ENCODE measurements around the gene FBXW10B. TPM values are rescaled to one million over a fixed set of nuclear protein-coding genes. Genes with fewer than 3 reads are reported as not detected.
"Not testable (repeated sequence)": the region's sequence is repeated elsewhere in the genome, so short reads cannot be mapped to it uniquely, and the experiment has no call there.

The FBXW10B gene
- total RNA-seq, 2 donors from 2014 or later = 0.42 to 4.2 TPM

DNA sequence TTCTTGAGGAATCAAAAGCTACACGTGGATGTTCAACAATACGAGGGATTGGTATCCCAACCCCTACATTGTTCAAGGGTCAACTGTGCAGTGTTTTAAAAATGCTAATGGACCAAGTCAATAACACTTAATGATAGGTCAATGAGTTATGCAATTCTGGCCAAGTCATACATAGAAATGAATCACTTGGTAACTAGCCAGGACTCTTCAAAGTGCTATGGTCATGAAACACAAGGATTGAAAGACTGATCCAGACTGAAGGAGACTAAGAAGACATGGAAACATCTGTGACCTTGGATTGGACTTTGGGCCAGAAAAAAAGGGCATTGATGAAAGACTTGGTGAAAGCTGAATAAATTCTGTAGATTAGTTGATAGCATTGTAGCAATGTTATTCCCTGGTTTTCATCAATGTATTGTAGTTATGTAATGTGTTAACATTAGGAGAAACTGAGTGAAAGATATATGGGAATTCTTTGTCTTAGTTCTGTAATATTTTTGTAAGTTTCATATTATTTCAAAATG lies 11.5 kb upstream of the FBXW10B start:
- H3K4me3 ChIP-seq; H3K27ac ChIP-seq; H3K36me3 ChIP-seq; H3K27me3 ChIP-seq; DNase-seq; H3K9me3 ChIP-seq; intact Hi-C loops (cut with DNase I); H3K4me1 ChIP-seq; H3K9ac ChIP-seq (ENCODE audit: low read depth in 2 of 2, low read length in 2 of 2): not testable (repeated sequence)

- H3K9me3 ChIP-seq; H3K36me3 ChIP-seq; H3K4me3 ChIP-seq; intact Hi-C loops (cut with DNase I); H3K27me3 ChIP-seq; H3K4me1 ChIP-seq; DNase-seq; H3K9ac ChIP-seq (ENCODE audit: low read depth in 2 of 2, low read length in 2 of 2); H3K27ac ChIP-seq: not testable (repeated sequence)
Measured at GRCh38 chr17:15629991-15630390, 10.5 kb upstream of the FBXW10B start.

DNA sequence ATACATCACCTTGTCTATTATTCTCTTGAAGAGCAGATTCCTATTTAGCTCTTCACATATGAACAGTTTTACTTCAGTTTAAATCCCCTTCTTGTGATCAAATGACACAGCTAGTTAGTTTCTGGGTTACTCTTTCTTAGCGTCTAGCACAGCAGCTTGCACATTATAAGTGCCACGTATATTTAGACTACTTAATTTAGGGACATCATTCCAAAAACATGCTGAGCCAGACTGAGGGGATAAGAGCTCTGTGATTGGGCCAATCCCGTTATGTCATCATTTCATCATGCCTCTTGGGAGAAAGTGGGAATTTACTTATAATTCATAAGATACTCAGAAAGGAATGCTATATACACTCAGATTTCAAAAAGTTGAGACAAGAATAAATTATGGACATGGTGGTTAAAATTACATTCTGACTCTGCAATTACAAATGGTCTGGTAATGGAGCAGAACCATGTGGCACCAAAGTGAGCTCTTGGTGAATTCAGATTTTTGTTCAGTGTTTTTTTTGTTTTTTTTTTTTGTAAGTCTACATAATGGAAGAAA lies 4.2 kb upstream of the FBXW10B start:
- H3K27me3 ChIP-seq; H3K36me3 ChIP-seq; H3K9me3 ChIP-seq; intact Hi-C loops (cut with DNase I); H3K27ac ChIP-seq; DNase-seq; H3K4me1 ChIP-seq; H3K4me3 ChIP-seq; H3K9ac ChIP-seq (ENCODE audit: low read depth in 2 of 2, low read length in 2 of 2): not testable (repeated sequence)

DNA sequence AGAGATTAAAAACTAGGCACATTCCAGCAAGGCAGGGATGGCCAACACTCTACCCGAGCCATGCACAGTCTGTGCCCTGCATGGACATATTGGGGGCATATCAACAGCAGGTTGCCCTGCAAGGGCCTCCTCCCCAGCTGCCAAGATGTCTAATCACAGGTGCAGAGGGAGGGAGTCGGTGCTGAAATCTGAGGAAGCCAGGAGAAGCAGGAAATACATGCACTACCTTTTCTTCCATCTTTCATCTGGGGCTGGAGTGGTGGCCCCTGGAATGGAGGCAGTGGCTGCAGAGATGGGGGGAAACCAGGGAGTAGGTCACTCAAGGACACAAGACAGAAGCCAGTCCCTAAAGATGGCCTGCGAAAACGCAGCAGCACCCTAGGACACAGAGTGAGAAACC lies 3.8 kb upstream of the FBXW10B start:
- H3K27ac ChIP-seq; H3K9ac ChIP-seq (ENCODE audit: low read depth in 2 of 2, low read length in 2 of 2); DNase-seq; H3K4me1 ChIP-seq; H3K4me3 ChIP-seq; intact Hi-C loops (cut with DNase I); H3K36me3 ChIP-seq; H3K27me3 ChIP-seq; H3K9me3 ChIP-seq: not testable (repeated sequence)

DNA sequence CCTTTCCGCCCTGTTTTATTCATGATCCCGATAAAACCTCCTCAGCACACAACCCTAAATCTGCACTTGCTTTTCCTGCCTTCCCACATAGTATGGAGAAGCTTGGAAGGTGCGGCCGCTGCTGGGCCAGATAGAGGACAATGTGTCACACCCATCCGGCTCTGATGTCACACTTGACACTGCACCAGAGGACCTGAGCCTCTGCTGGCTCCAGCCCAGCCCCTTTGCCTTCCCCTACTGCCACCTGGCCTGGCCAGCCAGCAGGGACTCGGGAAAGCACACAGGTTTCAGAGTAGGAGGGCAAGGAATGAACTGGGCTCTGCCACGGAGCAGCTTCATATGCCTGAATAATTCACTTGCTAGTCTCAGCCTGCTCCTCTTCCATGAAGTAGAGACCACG lies 2.6 kb upstream of the FBXW10B start:
- H3K27me3 ChIP-seq; H3K27ac ChIP-seq; intact Hi-C loops (cut with DNase I); H3K4me3 ChIP-seq; H3K4me1 ChIP-seq; H3K9ac ChIP-seq (ENCODE audit: low read depth in 2 of 2, low read length in 2 of 2); H3K36me3 ChIP-seq; H3K9me3 ChIP-seq; DNase-seq: not testable (repeated sequence)

DNA sequence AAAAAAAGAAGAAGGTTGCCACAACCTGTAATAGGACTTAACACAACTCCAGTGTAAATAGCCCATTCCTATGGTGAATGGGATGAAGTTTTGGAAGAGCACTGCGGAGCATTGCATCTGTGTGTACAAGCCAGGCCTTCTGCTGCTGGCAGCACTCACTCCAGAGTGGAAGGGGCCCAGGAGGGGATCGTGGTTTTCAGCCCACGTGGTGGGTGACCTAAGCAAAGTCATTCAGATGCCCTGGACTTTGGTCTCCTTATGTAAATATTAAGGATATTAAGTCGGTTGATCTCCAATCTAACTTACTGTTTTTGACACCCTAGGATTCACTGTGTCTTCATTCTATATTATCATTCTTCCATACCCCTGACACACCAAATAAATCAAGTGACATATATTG lies 2.7 kb downstream of the FBXW10B start:
- H3K36me3 ChIP-seq; H3K4me1 ChIP-seq; intact Hi-C loops (cut with DNase I); H3K27me3 ChIP-seq; DNase-seq; H3K9ac ChIP-seq (ENCODE audit: low read depth in 2 of 2, low read length in 2 of 2); H3K4me3 ChIP-seq; H3K27ac ChIP-seq; H3K9me3 ChIP-seq: not testable (repeated sequence)

GRCh38 chr17:15615850-15616249 lies 3.7 kb downstream of the FBXW10B start:
- H3K27me3 ChIP-seq; H3K36me3 ChIP-seq; H3K9me3 ChIP-seq; H3K4me3 ChIP-seq; H3K9ac ChIP-seq (ENCODE audit: low read depth in 2 of 2, low read length in 2 of 2); DNase-seq; intact Hi-C loops (cut with DNase I); H3K27ac ChIP-seq; H3K4me1 ChIP-seq: not testable (repeated sequence)

- intact Hi-C loops (cut with DNase I); H3K27ac ChIP-seq; H3K36me3 ChIP-seq; DNase-seq; H3K9me3 ChIP-seq; H3K27me3 ChIP-seq; H3K9ac ChIP-seq (ENCODE audit: low read depth in 2 of 2, low read length in 2 of 2); H3K4me1 ChIP-seq; H3K4me3 ChIP-seq: not testable (repeated sequence)
Measured at GRCh38 chr17:15613111-15613510, 6.4 kb downstream of the FBXW10B start.

- H3K4me1 ChIP-seq = not testable (repeated sequence)
Measured at GRCh38 chr17:15592960-15593359, 26.5 kb downstream of the FBXW10B start.

DNA sequence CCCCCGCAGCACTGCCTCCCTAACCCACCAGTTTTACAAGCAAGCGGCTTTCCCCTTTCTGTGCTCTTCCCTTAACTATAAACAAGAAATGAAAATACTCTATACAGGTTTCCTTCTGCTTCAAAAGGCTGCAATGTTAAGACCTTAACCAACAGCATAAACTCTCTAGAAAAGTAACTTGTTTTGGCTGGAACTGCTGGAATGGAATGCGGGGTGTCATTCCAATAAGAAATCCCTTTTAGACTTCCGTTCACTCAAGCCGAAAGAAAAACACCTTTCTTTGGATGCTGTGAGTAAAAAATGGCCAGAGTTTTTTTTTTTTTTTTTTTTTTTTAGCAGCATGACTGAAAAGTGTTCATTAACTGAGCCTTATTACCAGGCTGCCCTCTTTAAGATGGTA lies 27.5 kb downstream of the FBXW10B start:
- DNase-seq; intact Hi-C loops (cut with DNase I): not testable (repeated sequence)

More at GRCh38 chr17:15592960-15593359, 26.5 kb downstream of the FBXW10B start:
- H3K9me3 ChIP-seq; DNase-seq; H3K4me3 ChIP-seq; H3K27ac ChIP-seq; intact Hi-C loops (cut with DNase I); H3K27me3 ChIP-seq; H3K9ac ChIP-seq (ENCODE audit: low read depth in 2 of 2, low read length in 2 of 2); H3K36me3 ChIP-seq: not testable (repeated sequence)

DNA sequence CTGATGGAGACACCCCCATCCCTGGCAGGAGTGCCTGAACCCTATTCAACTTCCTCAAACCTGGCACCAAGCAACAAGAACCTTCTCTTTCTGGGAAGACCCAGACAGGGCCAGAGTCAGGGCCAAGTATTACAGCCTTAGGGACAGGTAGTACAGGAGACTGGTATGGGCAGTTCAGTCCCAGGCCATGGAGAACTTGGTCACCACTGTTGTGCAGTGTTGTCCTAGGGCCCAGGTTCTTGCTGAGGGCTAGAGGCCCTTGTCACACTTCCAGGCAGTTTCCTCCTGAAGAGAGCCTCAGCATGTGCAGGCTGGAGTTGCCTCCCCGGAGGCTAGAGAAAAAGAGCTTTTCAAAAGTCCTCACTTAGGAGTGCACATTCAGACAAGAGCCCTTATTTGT lies 28.7 kb downstream of the FBXW10B start:
- H3K27me3 ChIP-seq; H3K36me3 ChIP-seq; H3K4me1 ChIP-seq; intact Hi-C loops (cut with DNase I); DNase-seq; H3K27ac ChIP-seq; H3K9ac ChIP-seq (ENCODE audit: low read depth in 2 of 2, low read length in 2 of 2); H3K9me3 ChIP-seq; H3K4me3 ChIP-seq: not testable (repeated sequence)

More for the DNA sequence above, 27.5 kb downstream of the FBXW10B start:
- H3K27me3 ChIP-seq; H3K36me3 ChIP-seq; H3K4me1 ChIP-seq; H3K9me3 ChIP-seq; H3K4me3 ChIP-seq; H3K27ac ChIP-seq; H3K9ac ChIP-seq (ENCODE audit: low read depth in 2 of 2, low read length in 2 of 2): not testable (repeated sequence)

DNA sequence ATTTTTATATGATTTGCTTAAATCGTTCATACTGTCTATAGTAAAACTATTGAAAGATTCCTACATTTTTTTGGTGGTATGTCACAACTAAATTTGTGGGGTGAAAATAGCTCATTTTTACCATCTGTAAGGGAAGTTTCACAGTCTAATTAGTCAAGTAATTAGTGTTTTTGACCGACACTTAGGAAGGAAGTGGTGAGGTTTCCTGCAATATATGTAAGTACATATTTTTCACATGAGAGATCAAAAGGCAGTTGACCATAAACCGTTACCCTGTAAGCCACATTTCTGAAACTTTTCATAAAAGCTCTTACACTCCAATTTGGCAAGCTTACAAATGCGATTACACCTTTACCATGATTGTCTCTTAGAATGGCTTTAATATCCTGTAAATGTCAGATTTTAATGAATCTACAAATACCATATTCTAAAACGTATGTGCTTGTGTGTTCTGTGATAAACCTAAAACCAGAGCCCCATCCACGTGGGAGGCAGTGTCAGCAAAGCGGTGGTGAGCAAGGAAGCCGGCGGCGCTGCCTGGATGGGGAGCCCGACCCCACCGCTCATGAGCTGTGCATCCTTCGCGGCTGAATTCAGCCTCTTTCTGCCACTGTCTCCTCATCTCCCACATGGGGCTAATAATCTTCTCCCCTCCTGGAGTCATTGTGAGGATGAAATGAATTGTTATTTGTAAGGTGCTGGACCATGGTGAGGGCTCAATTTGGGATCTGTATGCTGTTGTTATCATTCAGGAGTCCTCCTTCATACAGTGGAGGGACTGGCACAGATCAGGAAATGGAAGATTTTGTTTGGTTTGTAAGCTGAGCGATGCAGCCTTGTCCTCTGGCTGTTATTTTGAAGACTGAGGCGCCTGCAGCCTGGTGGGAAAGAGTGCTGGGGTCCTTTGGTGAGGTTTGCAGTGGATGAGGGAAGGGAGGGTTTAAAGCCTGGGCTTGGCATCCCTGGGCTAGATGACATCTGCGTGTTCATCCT lies 29.7 kb downstream of the FBXW10B start:
- H3K27me3 ChIP-seq; H3K36me3 ChIP-seq; H3K9ac ChIP-seq (ENCODE audit: low read depth in 2 of 2, low read length in 2 of 2); intact Hi-C loops (cut with DNase I); DNase-seq; H3K27ac ChIP-seq; H3K9me3 ChIP-seq; H3K4me1 ChIP-seq; H3K4me3 ChIP-seq: not testable (repeated sequence)

DNA sequence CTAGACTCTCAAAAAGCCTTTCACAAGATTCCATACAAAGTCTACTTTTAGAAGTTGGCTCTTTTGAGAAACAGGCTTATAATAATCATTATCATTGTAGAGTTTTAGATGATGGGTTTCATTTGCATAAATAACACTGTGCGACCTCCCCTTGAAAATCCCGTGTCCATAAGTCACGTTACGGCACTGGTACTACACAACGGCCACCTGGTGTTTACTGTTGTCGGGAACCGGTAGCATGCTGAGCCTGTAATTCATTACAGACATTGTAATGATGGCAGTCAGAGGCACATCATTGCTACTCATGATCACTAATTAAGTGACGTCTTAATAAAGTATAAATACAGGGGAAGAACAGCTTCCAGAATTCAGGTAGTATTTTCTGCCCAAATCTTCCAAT lies 31.5 kb downstream of the FBXW10B start:
- intact Hi-C loops (cut with DNase I); H3K9ac ChIP-seq (ENCODE audit: low read depth in 2 of 2, low read length in 2 of 2); H3K4me3 ChIP-seq; H3K36me3 ChIP-seq; H3K9me3 ChIP-seq; H3K4me1 ChIP-seq; DNase-seq; H3K27ac ChIP-seq; H3K27me3 ChIP-seq: not testable (repeated sequence)
